A549 (cell line): ENCODE results near the gene IPO8.
"Not testable (repeated sequence)": the region's sequence is repeated elsewhere in the genome, so short reads cannot be mapped to it uniquely, and the experiment has no call there.

Source experiments
- BHLHE40 ChIP-seq: IDR thresholded peaks from 2 replicates; pipeline ENCODE4 v1.6.1; 2012; ENCODE audit warnings: low read depth, low read length, inconsistent platforms
- CHD4 ChIP-seq: fragments of 200-600 bp; sonication (generic); IDR thresholded peaks from 2 replicates; pipeline ENCODE4 v1.6.1; 2016; ENCODE audit warnings: antibody characterized with exemption, mild to moderate bottlenecking, borderline replicate concordance
- CTCF ChIP-seq: fragments of >200 bp; sonication (Bioruptor Twin); formaldehyde crosslinking; IDR thresholded peaks from 3 replicates; pipeline ENCODE4 v1.5.1; 2016
- ELK1 ChIP-seq: fragments of 150-350 bp; IDR thresholded peaks from 2 replicates; pipeline ENCODE4 v1.6.1; 2014; ENCODE audit warnings: low read depth, mild to moderate bottlenecking, low read length
- JUNB ChIP-seq: fragments of >200 bp; sonication (Bioruptor Twin); formaldehyde crosslinking; IDR thresholded peaks from 2 replicates; pipeline ENCODE4 v1.6.1; 2016
- MAFK ChIP-seq: fragments of 450-650 bp; IDR thresholded peaks from 2 replicates; pipeline ENCODE4 v1.6.1; 2014; ENCODE audit not compliant: partially characterized antibody
- MAX ChIP-seq: IDR thresholded peaks from 2 replicates; pipeline ENCODE4 v1.6.1; 2012
- POLR2A ChIP-seq: IDR thresholded peaks from 2 replicates; pipeline ENCODE4 v1.6.1; 2012; ENCODE audit warnings: mild to moderate bottlenecking, low read length
- REST ChIP-seq: fragments of 200-600 bp; sonication (generic); IDR thresholded peaks from 2 replicates; pipeline ENCODE4 v1.6.1; 2016; ENCODE audit warnings: antibody characterized with exemption, mild to moderate bottlenecking, moderate library complexity
- SMC3 ChIP-seq: fragments of >200 bp; sonication (Bioruptor Twin); formaldehyde crosslinking; IDR thresholded peaks from 3 replicates; pipeline ENCODE4 v1.6.1; 2018; ENCODE audit warnings: inconsistent platforms
- USF2 ChIP-seq: fragments of 450-650 bp; IDR thresholded peaks from 2 replicates; pipeline ENCODE4 v1.6.1; 2014; ENCODE audit warnings: antibody characterized with exemption

GRCh38 chr12:30621663-30622241 is 73.9 kb downstream of the IPO8 start:
- TF ChIP-seq CTCF, SMC3, POLR2A, BHLHE40, REST, MAFK, CHD4, USF2, JUNB, ELK1, MAX: not testable (repeated sequence)
